HUES6 (cell line): ENCODE data around the gene PRKCE.

Experiments used
- H3K27ac ChIP-seq: 2 replicates; pipeline ENCODE4 v1.7.0; 2013; ENCODE audit warnings: low read depth, mild to moderate bottlenecking, low read length, inconsistent platforms
- H3K27me3 ChIP-seq: 2 replicates; pipeline ENCODE4 v1.6.1; 2013; ENCODE audit warnings: low read length; ENCODE audit not compliant: control insufficient read depth, insufficient read depth
- H3K36me3 ChIP-seq: 2 replicates; pipeline ENCODE4 v1.6.1; 2013; ENCODE audit warnings: low read length; ENCODE audit not compliant: control insufficient read depth, insufficient read depth
- H3K4me1 ChIP-seq: 2 replicates; pipeline ENCODE4 v1.6.1; 2013; ENCODE audit warnings: low read length; ENCODE audit not compliant: control insufficient read depth, insufficient read depth
- H3K4me3 ChIP-seq: 2 replicates; pipeline ENCODE4 v1.5.1; 2013; ENCODE audit warnings: low read depth, low read length
- H3K9ac ChIP-seq: one replicate; pipeline ENCODE4 v1.6.1; 2013; ENCODE audit warnings: mild to moderate bottlenecking, low read length
- H3K9me3 ChIP-seq: 2 replicates; pipeline ENCODE4 v1.6.1; 2013; ENCODE audit warnings: low read depth, low read length; ENCODE audit not compliant: control insufficient read depth, insufficient read depth

Gene PRKCE

GRCh38 chr2:45651415-45652089 lies at the start of gene PRKCE:
PRKCE (plus strand) TSS chr2:45651675.
- Histone ChIP-seq H3K4me3 (peak within 1 kb of the TSS; percentile 91), H3K27ac (no peak within 1 kb of the TSS), H3K36me3 (no peaks in the 10 kb centered on the region), H3K9ac (peak within 1 kb of the TSS; percentile 59), H3K4me1 (peaks cover 4% of the 10 kb centered on the region; the same call in 1 of the 2 replicates), H3K9me3 (no peaks in the 10 kb centered on the region), H3K27me3 (peaks cover 90% of the 10 kb centered on the region)

- H3K27ac ChIP-seq, result no peak overlapping the region
- H3K27me3 ChIP-seq, result no peaks in the 10 kb centered on the region
- no peak overlapping the region for H3K9ac ChIP-seq
- no peaks in the 10 kb centered on the region for H3K9me3 ChIP-seq
- 0 out of 2 replicates have a peak, but pooled peaks cover 3% of the 10 kb centered on the region for H3K4me1 ChIP-seq
- H3K4me3 ChIP-seq, result no peak overlapping the region
- H3K36me3 ChIP-seq, result peaks cover 65% of the 10 kb centered on the region
These were observed 48.9 kb upstream of the PRKCE start for GRCh38 chr2:45602624-45603023.

DNA sequence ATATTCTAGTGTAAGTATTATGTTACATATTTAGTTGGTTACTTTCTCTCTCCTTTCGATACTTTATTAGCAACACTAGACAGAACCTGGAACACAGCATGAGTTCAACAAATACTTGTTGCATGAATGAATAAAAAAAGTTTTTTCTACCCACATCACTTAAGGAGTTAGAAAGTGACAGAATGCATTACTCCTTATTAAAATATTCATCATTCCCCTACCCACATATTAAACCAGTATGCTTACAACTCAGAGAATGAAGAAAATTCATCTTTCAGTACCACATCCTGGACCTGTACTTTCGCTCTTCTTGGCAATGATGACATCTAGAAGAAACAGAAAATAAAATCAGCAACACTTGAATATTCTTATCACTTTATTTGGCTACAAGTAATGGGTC lies 46.4 kb upstream of the PRKCE start:
- peaks cover 40% of the 10 kb centered on the region for H3K36me3 ChIP-seq
- no peak overlapping the region for H3K27ac ChIP-seq
- no peaks in the 10 kb centered on the region for H3K9me3 ChIP-seq
- no peaks in the 10 kb centered on the region for H3K27me3 ChIP-seq
- no peak overlapping the region for H3K4me3 ChIP-seq
- no peak overlapping the region for H3K9ac ChIP-seq
- peaks cover 9% of the 10 kb centered on the region; the same call in 1 of the 2 replicates for H3K4me1 ChIP-seq

- no peaks in the 10 kb centered on the region for H3K27me3 ChIP-seq
- peaks cover 11% of the 10 kb centered on the region; the same call in 1 of the 2 replicates for H3K4me1 ChIP-seq
- no peak overlapping the region for H3K9ac ChIP-seq
- no peak overlapping the region for H3K4me3 ChIP-seq
- peaks cover 23% of the 10 kb centered on the region for H3K36me3 ChIP-seq
- H3K9me3 ChIP-seq, result no peaks in the 10 kb centered on the region
- H3K27ac ChIP-seq, result no peak overlapping the region
These were observed 44.7 kb upstream of the PRKCE start for GRCh38 chr2:45606796-45607195.

DNA sequence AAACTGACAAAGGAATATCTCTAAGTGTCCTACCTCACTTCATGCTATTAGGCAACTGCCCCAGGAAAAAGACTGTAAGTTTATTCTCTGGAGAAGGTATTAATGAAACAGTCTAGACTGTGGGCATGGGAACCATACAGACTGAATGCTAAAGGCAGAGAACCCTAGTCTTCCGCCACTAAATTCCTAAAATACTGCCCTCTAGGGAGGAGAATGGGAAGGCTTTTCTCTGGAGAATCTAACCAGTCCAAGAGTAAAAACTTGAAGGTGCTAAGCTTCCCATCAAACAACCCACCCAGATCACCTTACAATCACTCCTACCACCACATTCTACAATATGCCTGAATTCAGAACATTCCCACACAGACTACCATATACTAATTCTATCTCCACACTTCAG lies 43.8 kb upstream of the PRKCE start:
- Histone ChIP-seq H3K9ac (no peak overlapping the region), H3K27me3 (no peaks in the 10 kb centered on the region), H3K9me3 (no peaks in the 10 kb centered on the region), H3K36me3 (peaks cover 18% of the 10 kb centered on the region), H3K4me3 (no peak overlapping the region), H3K27ac (no peak overlapping the region), H3K4me1 (peaks cover 11% of the 10 kb centered on the region)

DNA sequence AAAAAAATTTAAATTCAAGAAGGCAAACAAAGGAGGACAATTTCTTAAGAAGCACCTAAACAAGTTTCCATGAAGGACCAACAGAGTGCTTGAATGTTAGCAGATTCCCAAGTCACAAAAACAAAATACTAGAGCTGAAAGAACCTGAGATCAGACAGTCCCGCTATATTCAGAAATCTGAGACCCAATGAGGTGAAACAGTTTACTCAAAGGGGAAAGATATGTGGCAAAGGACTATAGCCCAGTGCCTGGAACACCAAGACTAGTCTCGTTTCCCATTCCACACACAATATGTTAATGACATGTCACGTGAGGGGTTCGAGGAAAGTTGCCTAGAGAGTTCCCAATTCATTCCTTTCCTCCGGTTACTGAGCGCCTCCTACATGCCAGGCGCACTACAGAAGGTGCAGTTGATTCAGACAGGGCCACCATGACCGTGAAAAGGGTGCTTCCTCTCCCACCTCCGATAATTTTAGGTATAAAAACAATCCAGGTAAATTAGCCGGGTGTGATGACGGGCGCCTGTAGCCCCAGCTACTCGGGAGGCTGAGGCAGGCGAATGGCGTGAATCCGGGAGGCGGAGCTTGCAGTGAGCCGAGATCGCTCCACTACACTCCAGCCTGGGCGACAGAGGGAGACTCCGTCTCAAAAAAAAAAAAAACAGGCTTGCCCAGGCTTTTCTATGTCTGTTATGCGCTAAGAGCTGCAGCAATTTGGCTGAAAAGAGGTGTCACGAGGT lies 41.0 kb upstream of the PRKCE start:
- peak overlapping the region; percentile 90; the same call in 1 of the 2 replicates for H3K27ac ChIP-seq
- H3K27me3 ChIP-seq, result no peaks in the 10 kb centered on the region
- 0 out of 2 replicates have a peak, but pooled peaks cover under 1% of the 10 kb centered on the region for H3K36me3 ChIP-seq
- H3K4me3 ChIP-seq, result peak overlapping the region; percentile 84
- no peaks in the 10 kb centered on the region for H3K9me3 ChIP-seq
- peak overlapping the region; percentile 88 for H3K9ac ChIP-seq
- H3K4me1 ChIP-seq, result peaks cover 11% of the 10 kb centered on the region

GRCh38 chr2:45611020-45611859 lies 40.2 kb upstream of the PRKCE start, which contains the start of gene SRBD1:
SRBD1 (minus strand) TSS chr2:45611267; CDS start chr2:45605441, 5,826 bp downstream.
- Histone ChIP-seq H3K27me3 (no peaks in the 10 kb centered on the region), H3K9ac (peak within 1 kb of the TSS; percentile 88), H3K4me3 (peak within 1 kb of the TSS; percentile 84)

DNA sequence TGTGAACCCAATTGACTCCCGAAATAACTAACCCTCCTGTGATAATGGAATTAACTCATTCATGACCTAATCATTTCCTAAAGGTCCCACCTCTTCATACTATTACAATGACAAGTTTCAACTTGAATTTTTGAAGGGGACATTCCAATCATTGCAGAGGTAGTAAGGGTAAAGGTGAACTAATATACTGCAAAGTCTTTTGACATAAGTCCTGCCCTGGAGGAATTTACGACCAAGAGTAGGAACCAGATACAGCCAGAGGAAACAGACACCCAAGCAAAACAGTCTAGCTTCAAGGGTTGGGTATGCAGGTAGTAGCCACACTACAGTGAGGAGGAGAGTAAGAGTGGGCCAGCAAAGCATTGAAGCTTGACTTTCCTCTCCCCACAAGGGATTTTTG lies 39.2 kb upstream of the PRKCE start:
- Histone ChIP-seq H3K9ac (no peak overlapping the region), H3K27me3 (no peaks in the 10 kb centered on the region), H3K4me3 (no peak overlapping the region), H3K9me3 (no peaks in the 10 kb centered on the region), H3K27ac (no peak overlapping the region), H3K4me1 (peaks cover 11% of the 10 kb centered on the region), H3K36me3 (no peaks in the 10 kb centered on the region)

More at GRCh38 chr2:45611020-45611859, 40.2 kb upstream of the PRKCE start, which contains the start of gene SRBD1:
- Histone ChIP-seq H3K9me3 (no peaks in the 10 kb centered on the region), H3K4me1 (peaks cover 11% of the 10 kb centered on the region), H3K36me3 (no peaks in the 10 kb centered on the region), H3K27ac (peak within 1 kb of the TSS; percentile 90; the same call in 1 of the 2 replicates)

DNA sequence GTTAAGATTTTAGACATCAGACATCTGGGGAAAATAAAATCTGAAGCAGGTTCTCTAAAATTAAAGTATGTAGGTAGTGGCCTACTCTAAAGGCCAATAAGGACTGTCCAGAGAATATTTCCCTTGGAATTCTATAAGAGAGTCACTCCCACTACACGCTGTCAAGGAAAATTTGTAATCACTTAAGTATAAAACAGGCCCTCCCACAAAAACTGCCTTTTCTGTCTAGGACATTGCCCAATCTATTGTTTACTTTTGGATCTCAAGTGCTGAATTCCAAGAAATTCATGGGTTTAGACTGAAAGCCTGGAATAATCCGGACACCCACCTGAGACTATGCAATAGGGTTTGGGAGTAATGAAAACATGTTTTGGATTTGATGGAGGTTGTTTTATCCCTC lies 38.7 kb upstream of the PRKCE start:
- H3K27ac ChIP-seq, result no peak overlapping the region
- H3K4me3 ChIP-seq, result no peak overlapping the region
- H3K4me1 ChIP-seq, result peaks cover 8% of the 10 kb centered on the region

GRCh38 chr2:45614330-45614729 lies 37.1 kb upstream of the PRKCE start:
- peaks cover 6% of the 10 kb centered on the region for H3K4me1 ChIP-seq
- no peak overlapping the region for H3K4me3 ChIP-seq

More for the DNA sequence above, 38.7 kb upstream of the PRKCE start:
- H3K9ac ChIP-seq, result no peak overlapping the region
- H3K9me3 ChIP-seq, result no peaks in the 10 kb centered on the region
- no peaks in the 10 kb centered on the region for H3K36me3 ChIP-seq
- H3K27me3 ChIP-seq, result no peaks in the 10 kb centered on the region

More at GRCh38 chr2:45614330-45614729, 37.1 kb upstream of the PRKCE start:
- no peaks in the 10 kb centered on the region for H3K9me3 ChIP-seq
- H3K9ac ChIP-seq, result no peak overlapping the region
- no peaks in the 10 kb centered on the region for H3K36me3 ChIP-seq
- no peak overlapping the region for H3K27ac ChIP-seq
- H3K27me3 ChIP-seq, result no peaks in the 10 kb centered on the region
